ENCODE results near the gene HTT. TPM values are rescaled to one million over a fixed set of nuclear protein-coding genes. Genes with fewer than 3 reads are reported as not detected.

HTT gene
- total and polyA plus RNA-seq, 9 donors, result 13.3 to 63.2 (median 38.6) TPM

GRCh38 chr4:3290889-3291321 lies 216.4 kb downstream of the HTT start:
- no peak overlapping the region for H3K4me3 ChIP-seq

GRCh38 chr4:3291411-3291968 lies 217.0 kb downstream of the HTT start:
- peak in 1 of 5 donors; percentile 43 for DNase-seq
- WGBS, 3 donors, result 39 to 43% (median 39%) methylated on average over 24 of the region's 24 CpGs
- TF ChIP-seq, protein P1, sequence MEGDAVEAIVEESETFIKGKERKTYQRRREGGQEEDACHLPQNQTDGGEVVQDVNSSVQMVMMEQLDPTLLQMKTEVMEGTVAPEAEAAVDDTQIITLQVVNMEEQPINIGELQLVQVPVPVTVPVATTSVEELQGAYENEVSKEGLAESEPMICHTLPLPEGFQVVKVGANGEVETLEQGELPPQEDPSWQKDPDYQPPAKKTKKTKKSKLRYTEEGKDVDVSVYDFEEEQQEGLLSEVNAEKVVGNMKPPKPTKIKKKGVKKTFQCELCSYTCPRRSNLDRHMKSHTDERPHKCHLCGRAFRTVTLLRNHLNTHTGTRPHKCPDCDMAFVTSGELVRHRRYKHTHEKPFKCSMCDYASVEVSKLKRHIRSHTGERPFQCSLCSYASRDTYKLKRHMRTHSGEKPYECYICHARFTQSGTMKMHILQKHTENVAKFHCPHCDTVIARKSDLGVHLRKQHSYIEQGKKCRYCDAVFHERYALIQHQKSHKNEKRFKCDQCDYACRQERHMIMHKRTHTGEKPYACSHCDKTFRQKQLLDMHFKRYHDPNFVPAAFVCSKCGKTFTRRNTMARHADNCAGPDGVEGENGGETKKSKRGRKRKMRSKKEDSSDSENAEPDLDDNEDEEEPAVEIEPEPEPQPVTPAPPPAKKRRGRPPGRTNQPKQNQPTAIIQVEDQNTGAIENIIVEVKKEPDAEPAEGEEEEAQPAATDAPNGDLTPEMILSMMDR (IDR thresholded peaks at IDR 0.05), result no peak
- TF ChIP-seq EP300 (IDR thresholded peaks at IDR 0.05), result no peak
- TF ChIP-seq POLR2A (IDR thresholded peaks at IDR 0.05), result no peak
- Histone ChIP-seq H3K4me3 (peak overlapping the region; percentile 99), H3K27ac (peak overlapping the region; percentile 50 to 95), H3K36me3 (no peaks in the 10 kb centered on the region), H3K4me1 (ENCODE audit: insufficient read depth) (peaks cover 7% of the 10 kb centered on the region), H3K9me3 (no peaks in the 10 kb centered on the region), H3K27me3 (no peaks in the 10 kb centered on the region)
- intact Hi-C loops (cut with DNase I), result no loop called here

More at GRCh38 chr4:3290889-3291321, 216.4 kb downstream of the HTT start:
- H3K36me3 ChIP-seq, result no peaks in the 10 kb centered on the region
- 83 to 93% (median 91%) methylated on average over 9 of the region's 9 CpGs for WGBS, 3 donors
- peak in 2 of 5 donors; percentile 34 to 35 for DNase-seq
- H3K4me1 ChIP-seq (ENCODE audit: insufficient read depth), result peaks cover 7% of the 10 kb centered on the region
- TF ChIP-seq, protein P1 (IDR thresholded peaks at IDR 0.05), result no peak
- no peak for TF ChIP-seq POLR2A (IDR thresholded peaks at IDR 0.05)
- TF ChIP-seq EP300 (IDR thresholded peaks at IDR 0.05), result no peak
- no peaks in the 10 kb centered on the region for H3K9me3 ChIP-seq
- intact Hi-C loops (cut with DNase I), result no loop called here
- no peaks in the 10 kb centered on the region for H3K27me3 ChIP-seq
- H3K27ac ChIP-seq, result no peak overlapping the region

DNA sequence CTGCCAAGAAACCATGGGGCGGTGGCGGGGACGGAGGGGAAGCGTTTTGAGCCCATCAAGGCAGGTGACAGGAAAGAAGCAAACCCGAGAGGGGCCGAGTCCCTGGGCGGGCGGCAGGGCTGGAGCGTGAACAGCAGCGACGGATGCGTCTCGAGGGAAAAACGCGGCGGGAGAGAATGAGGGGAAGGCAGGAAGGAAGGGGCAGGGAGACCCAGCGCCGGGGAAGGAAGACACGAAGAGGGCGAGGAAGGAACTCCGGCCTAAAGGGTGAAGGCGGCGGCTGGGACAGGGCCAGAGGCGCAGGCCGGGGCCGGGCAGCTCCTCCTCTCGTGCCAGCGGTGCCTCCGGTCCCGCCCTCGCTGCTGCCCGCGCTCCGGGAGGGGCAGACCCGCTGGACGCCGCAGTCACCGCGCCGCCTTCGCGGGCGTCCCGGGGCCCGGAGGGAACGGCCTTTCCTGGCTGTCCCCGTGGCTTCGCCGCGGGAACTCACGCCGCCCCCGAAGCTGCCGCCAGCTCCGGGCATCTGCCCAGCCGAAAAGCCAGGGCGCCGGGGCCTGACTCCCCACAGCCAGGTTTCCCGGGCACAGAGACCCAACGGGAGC lies 217.6 kb downstream of the HTT start:
- WGBS, 3 donors, result 1% methylated on average over 60 of the region's 60 CpGs
- H3K36me3 ChIP-seq, result no peaks in the 10 kb centered on the region
- H3K27me3 ChIP-seq, result no peaks in the 10 kb centered on the region
- H3K27ac ChIP-seq, result peak overlapping the region; percentile 50 to 95
- DNase-seq, result peak; percentile 57 to 76 (median 71)
- no peaks in the 10 kb centered on the region for H3K9me3 ChIP-seq
- TF ChIP-seq EP300 (IDR thresholded peaks at IDR 0.05) (no peak), POLR2A (IDR thresholded peaks at IDR 0.05) (no peak)
- TF ChIP-seq, protein P1 (IDR thresholded peaks at IDR 0.05), result no peak
- peak overlapping the region; percentile 99 for H3K4me3 ChIP-seq
- intact Hi-C loops (cut with DNase I), result loop anchor here in 1 of 4 donors (2.0 kb wide), 1 partner anchor 29 kb away; no protein-coding TSS in a partner anchor
- H3K4me1 ChIP-seq (ENCODE audit: insufficient read depth), result peaks cover 5% of the 10 kb centered on the region

DNA sequence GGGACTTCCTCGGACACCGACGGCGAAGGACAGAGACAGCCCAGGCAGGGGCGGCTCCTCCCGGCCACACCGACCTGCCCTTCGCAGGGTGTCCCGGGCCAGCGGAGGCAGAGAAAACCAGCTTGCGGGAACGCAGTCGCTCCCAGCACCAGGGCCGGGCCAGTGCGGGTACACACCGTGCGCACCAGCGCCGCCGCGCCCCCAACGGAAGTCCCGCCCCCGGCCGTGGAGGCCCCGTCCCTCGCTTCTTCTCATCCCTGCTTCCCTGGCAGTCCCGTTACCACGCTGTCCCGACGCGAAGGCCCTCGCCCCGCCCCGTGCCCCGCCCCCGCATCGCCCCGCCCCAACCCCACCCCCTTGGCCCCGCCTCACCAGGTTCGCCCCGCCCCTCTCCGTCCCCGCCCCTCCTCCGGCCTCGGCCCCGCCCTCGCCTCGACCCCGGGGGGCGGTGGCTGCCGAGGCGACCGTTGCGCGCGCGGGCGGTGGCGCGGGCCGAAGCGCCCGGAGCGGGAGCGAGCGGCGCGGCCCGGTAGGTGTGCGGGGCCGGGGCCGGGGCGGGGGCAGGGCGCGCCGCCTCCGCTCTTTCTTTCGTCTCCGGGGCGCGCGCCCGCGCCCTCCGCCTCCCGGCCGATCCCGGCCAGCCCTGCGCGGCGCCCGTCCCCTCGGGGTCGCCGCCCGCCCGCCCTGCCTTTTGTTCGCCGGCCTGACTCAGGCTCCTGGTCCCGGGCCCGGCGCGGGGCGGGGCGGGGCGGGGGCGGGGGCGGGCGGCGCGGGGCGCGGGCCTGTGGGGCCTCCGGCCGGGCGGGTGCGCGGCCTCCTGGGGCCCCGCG lies 218.3 kb downstream of the HTT start, which contains the start of gene RGS12:
TSS of gene RGS12 (plus strand) at position 451 of the 830 bp plus-strand sequence. CDS start 23,150 bp downstream, outside the sequence.
- intact Hi-C loops (cut with DNase I), result loop anchor here in 1 of 4 donors (2.0 kb wide), 1 partner anchor 28 kb away; no protein-coding TSS in a partner anchor
- Histone ChIP-seq H3K36me3 (no peaks in the 10 kb centered on the region), H3K4me3 (peak within 1 kb of the TSS; percentile 99), H3K27ac (peak within 1 kb of the TSS; percentile 83 to 95), H3K4me1 (ENCODE audit: insufficient read depth) (peaks cover 5% of the 10 kb centered on the region), H3K27me3 (no peaks in the 10 kb centered on the region), H3K9me3 (no peaks in the 10 kb centered on the region)
- 1% methylated on average over 18 to 114 of the region's 121 CpGs for WGBS, 3 donors
- TF ChIP-seq POLR2A (IDR thresholded peaks at IDR 0.05), result peak; percentile 86
- no peak for TF ChIP-seq EP300 (IDR thresholded peaks at IDR 0.05)
- peak; percentile 96 to 97 (median 96) for DNase-seq

Small RNAs within 50 kb of the gene (small RNA-seq; reads per million reads assigned to genes)
- gene RF02134, result not detected
- gene RF02135, result not detected
- gene RNU6-204P, result not detected

Other genes with a start within 250 kb of the HTT start
- 100 to 1,000 TPM; 166 to 447 (median 389) TPM for gene ADD1, start 230.8 kb upstream of the HTT start, total RNA-seq
- gene ADD1, start 230.8 kb upstream of the HTT start, polyA plus RNA-seq, result 100 to 1,000 TPM; 203 to 365 TPM
- 10 to 100 TPM; 13.6 to 39.7 (median 28.3) TPM for gene NOP14, start 111.3 kb upstream of the HTT start, total RNA-seq
- 10 to 100 TPM; 18.3 to 30.9 TPM for gene NOP14, start 111.3 kb upstream of the HTT start, polyA plus RNA-seq
- 10 to 100 TPM in 2 of 7 donors, 1 to 10 TPM in 5; 5.1 to 17.6 (median 6.9) TPM for gene GRK4, start 111.1 kb upstream of the HTT start, total RNA-seq
- gene GRK4, start 111.1 kb upstream of the HTT start, polyA plus RNA-seq, result 1 to 10 TPM; 3.3 to 7.9 TPM
- not detected for gene HTT-AS, start 143 bp upstream of the HTT start, total RNA-seq
- gene HTT-AS, start 143 bp upstream of the HTT start, polyA plus RNA-seq, result not detected
- gene MSANTD1, start 174.5 kb downstream of the HTT start, total RNA-seq, result 1 to 10 TPM in 3 of 7 donors, under 1 TPM in 4; 0.61 to 1.4 (median 0.98) TPM
- under 1 TPM; 0.15 to 0.24 TPM for gene MSANTD1, start 174.5 kb downstream of the HTT start, polyA plus RNA-seq
- 10 to 100 TPM; 15.3 to 50.7 (median 42.1) TPM for gene RGS12, start 218.3 kb downstream of the HTT start, total RNA-seq
- 10 to 100 TPM; 11.4 to 29.0 TPM for gene RGS12, start 218.3 kb downstream of the HTT start, polyA plus RNA-seq